OCI-LY3 (cell line): Measurements from ENCODE around the gene NDST1.

Experiments used
- CTCF ChIP-seq: fragments of 200-600, 300-600 bp; sonication (generic); IDR thresholded peaks from 2 replicates; pipeline ENCODE4 v1.5.1; 2014; ENCODE audit warnings: antibody characterized with exemption, low read length, low read depth
- EZH2phosphoT487 ChIP-seq: fragments of 200-600 bp; shearing (Covaris generic); IDR thresholded peaks from 2 replicates; pipeline ENCODE4 v1.6.1; 2018; ENCODE audit warnings: antibody characterized with exemption, mixed run types, low read depth

- TF ChIP-seq CTCF (no peak), EZH2phosphoT487 (no peak)
Measured at GRCh38 chr5:150570333-150570732, 62.4 kb downstream of the NDST1 start.
